HG03039 (cell line): ENCODE results near the gene GADD45GIP1.
"Not testable (repeated sequence)": the region's sequence is repeated elsewhere in the genome, so short reads cannot be mapped to it uniquely, and the experiment has no call there.

Experiments
- ATAC-seq: cut with Tn5 transposase; IDR thresholded peaks from one replicate; pipeline ENCODE4 v1.9.1; 2021; ENCODE audit warnings: mild to moderate bottlenecking, moderate library complexity; ENCODE audit not compliant: unreplicated experiment

GADD45GIP1 gene

DNA sequence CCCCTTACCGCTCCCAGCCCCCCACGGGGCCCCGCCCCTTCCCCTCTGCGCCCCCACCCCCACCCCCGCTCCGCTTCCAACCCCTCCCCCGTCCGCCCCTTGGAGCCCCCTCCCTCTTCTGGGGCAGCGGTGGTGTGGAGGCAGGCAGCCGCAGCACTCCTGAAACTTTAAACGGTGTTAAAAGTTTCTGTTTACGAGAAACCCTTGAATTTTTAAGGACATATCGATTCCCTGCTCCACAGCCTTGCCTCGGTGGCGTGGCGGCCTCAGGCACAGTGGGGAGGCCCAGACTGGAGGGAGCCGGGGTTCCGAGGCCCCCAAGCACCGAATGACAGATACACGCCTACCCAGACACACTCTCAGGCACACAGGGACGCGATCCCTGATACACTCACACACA, 33.4 kb upstream of the GADD45GIP1 start:
- ATAC-seq: no peak

GRCh38 chr19:12987781-12988180, 30.8 kb upstream of the GADD45GIP1 start:
- ATAC-seq: no peak

DNA sequence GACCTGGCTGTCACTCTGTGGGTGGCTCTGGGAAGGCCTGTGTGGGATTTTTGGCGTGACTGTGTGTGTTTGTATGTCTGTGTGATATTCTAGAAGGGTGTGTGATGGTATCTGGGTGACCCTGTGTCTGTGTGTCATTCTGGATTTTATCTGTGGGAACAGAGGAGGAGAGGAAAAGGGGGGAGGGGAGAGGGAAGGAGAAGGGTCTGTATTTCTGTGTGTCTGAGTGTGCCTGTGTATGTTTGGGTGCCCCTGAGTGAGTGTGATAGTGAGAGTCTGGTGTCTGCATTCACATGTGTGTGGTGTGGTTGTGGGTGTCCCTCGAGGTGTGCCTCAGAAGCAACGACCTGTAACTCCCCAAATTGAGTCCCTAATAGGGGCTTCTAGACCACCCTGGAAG, 30.2 kb upstream of the GADD45GIP1 start:
- ATAC-seq: no peak

GRCh38 chr19:12986726-12987125, 29.7 kb upstream of the GADD45GIP1 start:
- ATAC-seq: no peak

DNA sequence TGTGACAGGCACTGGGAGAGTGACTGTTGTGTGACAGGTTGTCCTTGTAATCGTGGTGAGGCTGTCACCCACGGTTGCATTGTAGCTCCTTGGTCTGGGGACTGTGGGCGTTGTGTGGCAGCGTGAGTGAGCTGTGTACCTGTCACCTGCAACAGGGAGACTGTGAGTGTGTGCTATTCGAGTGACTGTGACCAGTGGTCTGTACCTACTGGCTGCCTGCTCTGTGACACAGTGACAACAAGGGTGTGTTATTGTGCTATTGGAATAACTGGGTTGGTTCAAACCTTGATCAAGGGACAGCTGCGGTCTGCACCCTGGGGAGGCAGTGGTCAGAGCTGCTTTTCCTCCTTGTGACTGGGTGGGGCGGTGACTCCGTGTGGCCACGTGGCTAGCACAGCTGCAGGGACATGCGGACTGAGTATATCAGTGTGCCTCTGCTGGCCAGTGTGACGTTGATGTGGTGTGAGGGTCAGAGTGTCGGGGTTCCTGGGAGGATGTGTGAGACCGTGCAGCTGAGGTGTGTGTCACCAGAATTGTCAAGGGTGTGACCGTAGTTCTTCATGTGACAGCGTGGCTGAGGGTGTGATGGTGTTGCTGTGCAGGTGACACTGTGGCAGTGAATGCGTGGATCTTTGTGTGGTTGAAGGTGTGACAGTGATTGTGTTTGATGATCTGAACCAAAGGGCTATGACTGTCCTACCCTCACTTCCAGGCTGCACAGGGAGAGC, 28.2 kb upstream of the GADD45GIP1 start:
- no peak for ATAC-seq

DNA sequence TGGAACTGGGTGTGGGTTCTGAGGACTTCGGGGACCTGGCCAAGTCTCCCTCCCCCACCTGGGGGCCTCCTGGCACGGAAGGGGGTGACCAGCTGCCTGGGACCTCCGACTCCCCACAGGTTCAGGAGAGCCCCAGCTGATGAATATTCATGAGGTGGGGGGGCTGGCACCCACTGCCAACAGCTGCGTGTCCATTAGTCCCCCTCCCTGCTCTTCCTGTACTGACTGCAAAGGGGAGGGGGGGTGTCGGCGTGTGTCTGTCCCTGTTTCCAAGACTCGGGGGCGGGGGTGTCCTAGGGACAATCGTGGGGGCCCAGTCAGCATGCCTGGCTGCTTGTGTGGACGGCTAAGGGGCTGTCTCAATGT, 27.6 kb upstream of the GADD45GIP1 start:
- no peak for ATAC-seq

GRCh38 chr19:12984143-12984627, 27.2 kb upstream of the GADD45GIP1 start:
- ATAC-seq: no peak

DNA sequence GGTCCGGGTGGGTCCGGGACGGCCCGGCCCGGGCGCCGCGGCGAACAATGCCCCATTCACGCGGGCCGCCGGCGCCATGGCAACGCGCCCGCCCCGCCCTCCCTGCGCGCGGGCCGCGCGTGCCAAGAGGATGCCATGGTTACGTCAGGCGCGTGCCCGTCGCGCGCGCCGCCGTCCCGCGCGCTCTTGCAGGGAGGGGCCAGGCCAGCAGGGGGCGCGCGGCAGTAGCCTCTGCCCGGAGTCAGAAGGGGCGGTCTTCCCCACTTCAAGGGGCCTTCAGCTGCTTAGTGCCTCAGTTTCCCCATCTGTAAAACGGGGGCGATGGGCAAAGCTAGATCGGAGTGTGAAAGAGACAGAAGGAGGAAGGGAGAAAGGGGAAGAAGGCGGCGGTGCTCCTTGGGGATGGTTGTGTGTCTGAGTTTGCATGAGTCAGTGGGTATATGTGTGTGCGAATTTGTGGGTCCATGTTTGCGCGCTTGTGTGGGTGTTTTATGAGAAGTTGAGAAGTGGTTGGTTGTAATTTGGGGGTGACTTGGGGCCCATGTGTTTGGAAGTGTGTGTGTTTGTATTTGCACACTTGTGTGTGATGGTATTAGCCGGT, 26.6 kb upstream of the GADD45GIP1 start:
- no peak for ATAC-seq

DNA sequence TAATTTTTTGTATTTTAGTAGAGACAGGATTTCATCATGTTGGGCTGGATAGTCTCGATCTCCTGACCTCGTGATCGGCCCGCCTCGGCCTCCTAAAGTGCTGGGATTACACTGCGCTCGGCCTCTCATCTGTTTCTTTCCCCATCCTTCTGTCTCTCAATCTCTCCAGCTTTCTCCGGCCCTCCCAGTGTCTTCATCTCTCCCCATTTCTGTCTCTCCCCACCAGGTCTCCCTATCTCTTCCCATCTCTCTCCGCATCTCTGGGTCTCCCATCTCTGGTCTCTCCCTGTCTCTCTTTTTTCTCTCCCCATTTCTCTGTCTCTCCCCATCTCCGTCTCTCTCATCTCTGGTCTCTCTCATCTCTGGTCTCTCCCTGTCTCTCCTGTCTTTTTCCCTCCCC, 26.1 kb upstream of the GADD45GIP1 start:
- no peak for ATAC-seq

- no peak for ATAC-seq
Observed at GRCh38 chr19:12982648-12983047, 25.6 kb upstream of the GADD45GIP1 start.

DNA sequence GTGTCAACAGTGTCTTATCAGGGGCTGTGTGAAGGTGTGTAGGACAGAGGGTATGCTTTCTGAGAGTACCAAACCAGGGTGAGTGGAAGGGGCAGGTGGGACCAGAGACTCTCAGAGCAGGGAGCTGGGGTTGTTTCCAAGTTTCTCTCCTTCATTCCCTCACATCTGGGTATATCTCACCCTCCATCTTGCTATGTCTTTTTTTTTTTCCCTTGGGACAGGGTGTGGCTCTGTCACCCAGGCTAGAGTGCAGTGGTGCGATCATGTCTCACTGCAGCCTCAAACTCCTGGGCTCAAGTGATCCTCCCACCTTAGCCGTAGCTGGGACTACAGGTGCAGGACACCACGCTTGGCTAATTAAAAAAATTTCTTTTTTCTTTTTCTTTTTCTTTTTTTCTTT, 23.0 kb upstream of the GADD45GIP1 start:
- ATAC-seq: no peak

- ATAC-seq: not testable (repeated sequence)
Observed at GRCh38 chr19:12976109-12976508, 19.1 kb upstream of the GADD45GIP1 start.

DNA sequence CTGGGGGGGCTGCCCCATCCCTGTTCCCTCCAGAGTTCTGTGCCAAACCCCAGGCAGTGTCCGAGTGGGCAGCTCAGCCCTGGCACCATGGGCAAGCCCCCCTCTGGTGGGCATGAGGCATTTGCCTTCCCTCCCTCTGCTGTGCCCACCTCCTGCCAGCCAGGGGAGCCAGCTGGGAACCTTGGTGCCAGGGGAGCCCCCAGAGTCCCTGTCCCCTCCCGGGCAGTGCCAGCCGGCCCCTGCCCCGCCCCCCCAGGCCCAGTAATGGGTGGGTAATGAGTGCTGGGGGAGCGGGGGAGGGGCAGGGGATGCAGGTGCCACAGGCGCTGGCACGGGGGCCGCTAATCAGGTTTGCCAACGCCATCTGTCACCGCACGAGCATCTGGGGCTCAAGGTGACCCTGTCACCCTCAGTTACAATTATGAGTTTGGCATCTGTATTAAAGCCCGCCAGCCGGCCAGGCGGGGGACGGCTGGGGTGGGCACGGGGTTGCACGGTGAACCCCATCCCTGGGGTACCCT, 18.3 kb upstream of the GADD45GIP1 start:
- no peak for ATAC-seq

DNA sequence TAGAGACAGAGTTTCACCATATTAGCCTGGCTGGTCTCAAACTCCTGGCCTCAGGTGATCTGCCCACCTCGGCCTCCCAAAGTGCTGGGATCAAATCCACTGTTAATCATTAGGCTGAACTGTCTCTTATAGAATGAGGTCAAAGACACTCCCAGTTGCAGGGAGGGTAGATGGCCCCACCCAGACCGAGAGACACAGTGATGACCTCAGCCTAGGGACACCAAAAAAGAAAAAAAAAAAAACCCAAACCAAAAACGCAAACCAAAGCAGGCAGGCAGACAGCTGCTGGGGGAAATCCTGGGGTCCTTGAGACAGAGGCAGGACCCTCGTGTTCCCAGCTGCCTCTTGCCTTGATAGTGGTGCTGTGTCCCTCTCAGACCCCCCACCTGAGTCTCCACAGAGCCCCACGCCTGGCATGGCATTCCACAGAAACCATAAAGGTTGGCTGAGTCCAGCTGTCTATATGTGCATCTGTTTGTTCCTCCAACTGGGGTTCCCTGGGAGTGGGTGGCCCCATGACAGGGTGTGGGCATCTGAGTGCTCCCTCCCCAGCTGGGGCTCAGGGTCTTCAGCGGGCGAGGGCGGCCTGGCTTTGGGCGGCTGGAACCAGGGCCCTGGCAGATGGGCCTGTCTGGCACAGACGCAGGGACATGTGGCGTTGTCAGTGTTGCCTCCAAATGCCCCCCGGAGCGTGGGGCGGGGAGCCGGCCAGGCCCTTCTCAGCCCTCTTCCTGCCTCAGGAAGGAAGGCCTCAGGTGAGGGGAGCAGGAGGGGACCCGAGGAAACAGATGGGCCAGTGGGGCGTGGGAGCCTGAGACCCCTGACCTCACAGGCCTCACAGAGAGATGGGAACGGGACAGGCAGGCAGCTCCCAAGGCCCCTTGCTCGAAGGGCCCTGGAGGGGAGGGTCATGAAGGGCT, 17.5 kb upstream of the GADD45GIP1 start:
- no peak for ATAC-seq

- no peak for ATAC-seq
Observed at GRCh38 chr19:12973236-12973635, 16.2 kb upstream of the GADD45GIP1 start.

DNA sequence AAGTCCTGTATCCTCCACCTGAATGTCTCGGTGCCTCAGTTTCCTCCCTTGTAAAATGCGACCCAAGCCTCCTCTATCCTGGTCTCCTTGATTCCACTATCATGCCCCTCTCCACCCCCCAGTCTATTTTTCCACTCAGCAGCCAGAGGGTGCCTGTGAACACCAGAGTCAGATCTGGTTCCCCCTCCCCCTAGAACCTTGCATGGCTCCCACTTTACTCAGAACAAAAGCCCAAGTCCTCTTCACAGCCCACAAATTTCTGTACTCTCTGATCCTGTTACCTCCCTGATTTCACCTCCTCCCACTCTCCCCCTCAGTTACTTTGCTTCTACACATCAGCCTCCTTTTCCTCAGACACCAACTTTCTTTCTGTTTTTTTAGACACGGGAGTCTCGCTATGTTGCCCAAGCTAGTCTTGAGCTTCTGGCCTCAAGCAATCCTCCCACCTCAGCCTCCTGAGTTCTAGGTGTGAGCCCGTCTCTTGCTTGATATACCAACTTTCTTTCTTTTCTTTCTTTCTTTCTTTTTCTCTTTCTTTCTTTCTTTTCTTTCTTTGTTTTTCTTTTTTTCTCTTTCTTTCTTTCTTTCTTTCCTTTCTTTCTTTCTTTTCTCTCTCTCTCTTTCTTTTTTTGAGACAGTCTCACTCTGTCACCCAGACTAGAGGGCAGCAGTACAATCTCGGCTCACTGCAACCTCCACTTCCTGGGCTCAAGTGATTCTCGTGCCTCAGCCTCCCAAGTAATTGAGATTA, 13.2 kb upstream of the GADD45GIP1 start:
- no peak for ATAC-seq

DNA sequence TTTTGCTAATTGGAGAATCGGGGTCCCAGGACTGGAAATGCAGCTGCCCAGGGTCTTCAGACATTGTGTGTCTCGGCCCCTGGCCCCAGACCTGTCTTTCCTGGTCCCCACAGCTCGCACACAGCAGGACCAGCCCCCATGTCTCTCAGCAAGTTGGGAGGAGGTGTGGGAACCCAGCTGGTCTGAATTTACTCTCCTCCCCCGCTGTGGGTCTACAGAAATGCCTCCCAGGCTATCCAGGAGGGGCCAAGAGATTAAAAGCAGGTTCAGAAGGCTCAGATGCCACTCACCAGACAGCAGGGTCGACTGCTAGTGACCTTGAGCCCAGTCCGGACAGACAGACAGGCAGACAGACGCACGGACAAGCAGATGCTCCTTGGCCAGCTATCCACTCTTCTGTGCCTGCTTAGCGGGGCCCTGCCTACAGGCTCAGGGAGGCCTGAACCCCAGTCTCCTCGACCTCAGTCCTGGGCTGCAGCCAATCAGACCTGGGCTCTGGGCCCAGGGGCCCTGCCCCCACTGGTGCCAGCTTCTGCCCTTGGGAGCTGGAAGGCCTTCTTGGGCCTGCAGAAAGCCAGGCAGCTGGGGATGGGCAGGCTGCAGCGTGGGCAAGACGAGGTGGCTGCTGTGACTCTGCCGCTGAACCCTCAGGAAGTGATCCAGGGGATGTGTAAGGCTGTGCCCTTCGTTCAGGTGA, 12.4 kb upstream of the GADD45GIP1 start, which contains the start of gene DAND5:
TSS of gene DAND5 (plus strand) at position 285 of the 697 bp plus-strand sequence. CDS start at position 370, 85 bp downstream.
- no peak for ATAC-seq

DNA sequence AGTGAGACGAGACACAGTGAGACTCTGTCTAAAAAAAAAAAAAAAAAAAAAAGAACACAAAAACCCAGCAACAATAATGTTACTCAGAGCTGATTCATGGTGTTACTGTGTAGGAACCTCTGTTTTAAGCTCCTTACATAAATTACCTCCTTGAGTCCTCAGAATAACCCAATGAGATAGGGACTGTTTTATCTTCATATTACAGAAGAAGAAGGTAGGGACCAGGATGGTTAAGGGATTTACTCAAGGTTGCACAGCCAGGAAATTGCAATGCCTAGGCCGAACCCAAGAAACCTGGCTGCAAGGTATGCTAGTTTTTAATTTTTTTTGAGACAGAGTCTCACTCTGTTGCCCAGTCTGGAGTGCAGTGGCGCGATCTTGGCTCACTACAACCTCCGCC, 10.9 kb upstream of the GADD45GIP1 start:
- ATAC-seq: no peak

- ATAC-seq: no peak
Observed at GRCh38 chr19:12965812-12966135, 8.8 kb upstream of the GADD45GIP1 start.
